Activated T-cell treated with anti-CD3 and anti-CD28 coated beads, Interleukin-2, amount 50 U/mL, for 72 hours (primary cell): Measurements from ENCODE around the gene STMND1. TPM values are rescaled to one million over a fixed set of nuclear protein-coding genes. Genes with fewer than 3 reads are reported as not detected.
"Not testable (repeated sequence)": the region's sequence is repeated elsewhere in the genome, so short reads cannot be mapped to it uniquely, and the experiment has no call there.

ENCODE experiments used
- ATAC-seq, 2 donors: fragments of 150-1000 bp; cut with Tn5 transposase; replicated peaks in 1 of 2; 2 replicates each; pipeline ENCODE4 v1.10.0; 2021; ENCODE audit warnings: moderate library complexity in 2 of 2, mild to moderate bottlenecking in 1 of 2
- DNase-seq, 2 donors: peaks; one replicate each; pipeline ENCODE4 v3.0.0; 2021 to 2022; ENCODE audit warnings: mixed read lengths in 1 of 2
- H3K27ac Mint-ChIP-seq: one replicate; pipeline ENCODE4 v1.8.0; 2022; ENCODE audit warnings: mild to moderate bottlenecking, moderate library complexity, mixed read lengths
- H3K27me3 Mint-ChIP-seq: one replicate; pipeline ENCODE4 v1.8.0; 2022; ENCODE audit warnings: low read depth, mixed read lengths
- H3K36me3 Mint-ChIP-seq, 2 donors: one replicate each; pipeline ENCODE4 v1.8.0; 2022; ENCODE audit warnings: mixed read lengths in 2 of 2, mild to moderate bottlenecking in 1 of 2; ENCODE audit not compliant: insufficient read depth in 2 of 2
- H3K4me1 Mint-ChIP-seq: one replicate; pipeline ENCODE4 v1.8.0; 2022; ENCODE audit warnings: low read depth, mixed read lengths
- H3K4me3 Mint-ChIP-seq, 2 donors: one replicate each; pipeline ENCODE4 v1.8.0; 2022; ENCODE audit warnings: mild to moderate bottlenecking in 2 of 2, mixed read lengths in 2 of 2, moderate library complexity in 2 of 2
- H3K9me3 Mint-ChIP-seq, 2 donors: one replicate each; pipeline ENCODE4 v1.8.0; 2022; ENCODE audit warnings: mixed read lengths in 2 of 2
- total RNA-seq, 2 donors: library from RNA; stranded (reverse); gene quantifications; one replicate each; pipeline ENCODE4 v1.2.3, GENCODE V29; 2022

The STMND1 gene
- total RNA-seq: not detected

DNA sequence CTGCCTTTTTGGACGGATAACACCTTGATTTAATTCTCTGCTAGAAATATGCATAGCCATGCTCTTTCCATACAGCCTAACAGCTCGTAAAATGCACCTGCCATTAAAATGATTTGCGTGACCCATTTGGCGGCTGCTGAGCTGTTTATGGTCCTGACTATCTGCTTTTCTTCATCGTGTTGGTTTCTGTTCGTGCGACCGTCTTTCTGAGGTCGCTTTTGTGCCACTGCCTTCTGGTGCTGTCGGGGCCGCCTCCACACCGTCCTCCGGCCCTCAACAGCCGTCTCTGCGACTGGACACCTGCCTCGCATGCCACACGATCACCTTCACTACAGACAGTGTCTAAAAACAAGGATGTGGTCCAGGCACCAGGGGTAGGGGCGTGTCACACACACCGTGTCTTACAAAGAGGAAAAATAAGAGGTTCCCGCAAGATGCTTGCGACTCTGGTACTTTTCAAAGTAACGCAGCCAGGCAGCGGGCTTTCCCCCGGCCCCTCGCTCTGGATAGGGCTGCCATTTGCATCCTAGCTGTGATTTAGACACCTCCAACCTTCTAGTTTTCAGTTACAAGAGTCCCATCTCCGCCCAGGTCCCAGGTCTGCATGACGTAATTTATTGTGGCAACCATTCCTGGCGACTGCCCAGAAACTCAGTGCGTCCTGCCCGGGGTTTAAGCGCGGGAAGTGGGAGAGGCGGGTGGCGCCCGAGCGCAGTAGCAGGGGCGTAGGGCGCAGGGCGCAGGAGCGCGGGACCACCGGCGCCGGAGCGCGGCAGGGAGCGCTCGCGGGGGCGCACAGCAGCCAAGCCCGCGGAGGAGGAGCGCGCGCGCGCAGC lies at the start of gene STMND1:
TSS of gene STMND1 (plus strand) at position 629 of the 836 bp plus-strand sequence. CDS start 208 bp downstream, outside the sequence.
- peaks cover 0 to 2% of the 10 kb centered on the region in 2 donors for H3K9me3 Mint-ChIP-seq
- peak in 1 of 2 donors; percentile 8 for DNase-seq
- H3K27me3 Mint-ChIP-seq: peaks cover 74% of the 10 kb centered on the region
- H3K36me3 Mint-ChIP-seq: no peaks in the 10 kb centered on the region
- peak; percentile 56 to 58 for ATAC-seq
- peaks cover 7% of the 10 kb centered on the region for H3K4me1 Mint-ChIP-seq
- H3K4me3 Mint-ChIP-seq: peak within 1 kb of the TSS; percentile 63 to 81
- no peak within 1 kb of the TSS for H3K27ac Mint-ChIP-seq

- peaks cover 12% of the 10 kb centered on the region for H3K27me3 Mint-ChIP-seq
- no peaks in the 10 kb centered on the region for H3K4me1 Mint-ChIP-seq
- H3K36me3 Mint-ChIP-seq: no peaks in the 10 kb centered on the region
- H3K27ac Mint-ChIP-seq: no peak overlapping the region
- no peaks in the 10 kb centered on the region for H3K9me3 Mint-ChIP-seq
- DNase-seq: no peak
- H3K4me3 Mint-ChIP-seq: no peak overlapping the region
- no peak for ATAC-seq
Measured at GRCh38 chr6:17054647-17055046, 47.2 kb upstream of the STMND1 start.

- no peaks in the 10 kb centered on the region for H3K36me3 Mint-ChIP-seq
- no peak overlapping the region for H3K4me3 Mint-ChIP-seq
- H3K4me1 Mint-ChIP-seq: no peaks in the 10 kb centered on the region
- DNase-seq (no peak), ATAC-seq (no peak)
- H3K27me3 Mint-ChIP-seq: peaks cover 14% of the 10 kb centered on the region
- H3K27ac Mint-ChIP-seq: no peak overlapping the region
- H3K9me3 Mint-ChIP-seq: no peaks in the 10 kb centered on the region
Measured at GRCh38 chr6:17057322-17057721, 44.5 kb upstream of the STMND1 start.

DNA sequence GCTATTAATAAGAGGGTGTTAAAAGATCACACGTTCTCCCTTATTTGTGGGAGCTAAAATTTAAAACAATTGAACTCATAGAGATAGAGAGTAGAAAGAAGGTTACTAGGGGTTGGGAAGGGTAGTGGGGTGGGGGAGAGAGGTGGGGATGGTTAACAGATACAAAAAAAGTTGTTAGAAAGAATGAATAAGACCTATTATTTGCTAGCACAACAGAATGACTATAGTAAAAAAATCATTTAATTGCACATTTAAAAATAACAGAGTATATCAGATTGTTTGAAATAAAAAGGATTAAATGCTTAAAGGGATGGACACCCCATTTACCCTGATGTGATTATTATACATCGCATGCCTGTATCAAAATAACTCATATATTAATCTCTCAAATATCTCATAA lies 43.3 kb upstream of the STMND1 start:
- no peak overlapping the region for H3K27ac Mint-ChIP-seq

DNA sequence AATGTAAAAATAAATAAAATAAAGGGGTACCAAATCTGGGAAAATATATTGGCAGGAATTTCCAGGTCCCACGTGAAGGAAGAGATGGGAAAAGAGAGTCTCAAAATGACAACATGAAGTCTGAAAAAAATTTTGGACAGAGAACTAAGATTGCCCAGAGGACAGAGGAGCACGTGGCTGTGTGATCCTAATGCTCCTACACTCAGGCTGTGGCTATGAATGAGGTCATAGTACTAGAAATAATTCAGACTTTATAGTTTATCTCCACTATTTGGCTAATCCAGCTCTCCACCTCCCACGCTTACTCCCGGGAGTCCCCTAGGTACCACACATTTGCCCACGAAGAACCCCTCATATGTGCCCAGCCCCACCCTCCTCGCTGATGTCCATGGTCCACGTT lies 42.8 kb upstream of the STMND1 start:
- H3K4me1 Mint-ChIP-seq: no peaks in the 10 kb centered on the region
- no peak overlapping the region for H3K27ac Mint-ChIP-seq
- no peaks in the 10 kb centered on the region for H3K9me3 Mint-ChIP-seq
- H3K27me3 Mint-ChIP-seq: peaks cover 14% of the 10 kb centered on the region
- ATAC-seq (no peak), DNase-seq (no peak)
- H3K4me3 Mint-ChIP-seq: no peak overlapping the region
- no peaks in the 10 kb centered on the region for H3K36me3 Mint-ChIP-seq

More for the DNA sequence above, 43.3 kb upstream of the STMND1 start:
- no peaks in the 10 kb centered on the region for H3K4me1 Mint-ChIP-seq
- ATAC-seq (no peak), DNase-seq (no peak)
- H3K9me3 Mint-ChIP-seq: no peaks in the 10 kb centered on the region
- H3K4me3 Mint-ChIP-seq: no peak overlapping the region
- peaks cover 14% of the 10 kb centered on the region for H3K27me3 Mint-ChIP-seq
- no peaks in the 10 kb centered on the region for H3K36me3 Mint-ChIP-seq

DNA sequence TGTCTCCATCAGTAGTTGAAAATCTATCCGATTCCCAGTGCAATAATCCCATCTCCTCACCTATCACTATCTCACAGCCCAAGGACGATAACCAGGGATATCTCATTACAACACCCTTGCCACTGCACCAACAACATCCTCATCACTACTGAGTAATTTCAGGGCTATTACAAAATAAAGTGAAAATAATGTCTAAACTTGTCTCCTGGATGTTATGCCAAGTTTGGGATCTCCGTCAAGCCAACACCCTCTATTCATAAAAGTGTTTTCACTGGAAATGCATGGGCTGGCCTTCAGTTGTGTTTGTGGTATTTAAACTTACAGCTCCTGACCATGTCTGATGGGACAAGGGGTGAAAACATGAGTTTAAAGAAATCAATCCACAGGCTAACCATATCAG lies 42.0 kb upstream of the STMND1 start:
- H3K36me3 Mint-ChIP-seq: no peaks in the 10 kb centered on the region
- H3K4me3 Mint-ChIP-seq: no peak overlapping the region
- no peaks in the 10 kb centered on the region for H3K4me1 Mint-ChIP-seq
- ATAC-seq (no peak), DNase-seq (no peak)
- H3K27me3 Mint-ChIP-seq: peaks cover 14% of the 10 kb centered on the region
- H3K9me3 Mint-ChIP-seq: no peaks in the 10 kb centered on the region
- H3K27ac Mint-ChIP-seq: no peak overlapping the region

- Mint-ChIP-seq H3K9me3 (no peaks in the 10 kb centered on the region), H3K4me3 (no peak overlapping the region), H3K4me1 (no peaks in the 10 kb centered on the region), H3K27me3 (peaks cover 19% of the 10 kb centered on the region), H3K36me3 (no peaks in the 10 kb centered on the region), H3K27ac (no peak overlapping the region)
- DNase-seq: no peak
- ATAC-seq: no peak
Measured at GRCh38 chr6:17061097-17061496, 40.8 kb upstream of the STMND1 start.

DNA sequence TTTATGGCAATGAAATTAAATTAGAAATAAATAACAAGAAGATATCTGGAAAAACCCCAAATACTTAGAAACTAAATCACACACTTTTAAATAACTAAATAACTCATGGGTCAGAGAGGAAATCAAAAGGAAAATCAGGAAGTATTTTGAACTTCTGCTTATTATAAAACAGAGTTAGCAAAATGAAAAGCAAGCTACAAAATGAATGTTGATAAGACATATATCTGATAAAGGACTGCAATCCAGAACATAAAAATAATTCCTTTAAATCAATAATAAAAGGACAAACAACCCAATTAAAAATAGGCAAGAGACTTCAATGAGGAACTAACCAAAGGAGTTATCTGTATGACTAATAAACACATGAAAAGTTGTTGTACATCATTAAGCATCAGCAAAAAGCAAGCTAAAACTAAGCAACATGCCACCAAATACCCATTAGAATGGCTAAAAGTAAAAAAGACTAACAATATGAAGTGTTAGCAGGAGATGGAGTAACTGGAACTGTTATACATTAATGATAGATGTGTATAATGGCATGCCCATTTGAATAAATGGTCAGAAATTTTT lies 38.9 kb upstream of the STMND1 start:
- Mint-ChIP-seq H3K27me3 (peaks cover 20% of the 10 kb centered on the region), H3K36me3 (no peaks in the 10 kb centered on the region)

DNA sequence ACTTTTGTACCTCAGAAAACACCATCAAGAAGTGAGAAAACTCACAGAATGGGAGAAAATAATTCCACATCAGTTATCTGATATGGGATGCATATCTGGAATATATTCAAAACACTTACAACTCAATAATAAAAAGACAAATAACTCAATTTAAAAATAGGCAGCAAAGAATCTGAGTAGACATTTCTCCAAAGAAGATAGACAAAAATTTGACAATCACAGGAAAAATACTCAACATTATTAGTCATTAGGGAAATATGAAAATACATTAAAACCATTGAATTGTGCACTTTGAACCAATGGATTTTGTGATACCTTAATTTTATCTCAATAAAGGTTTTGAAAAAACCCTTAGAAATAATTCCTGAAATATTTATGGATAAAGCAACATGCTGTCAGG lies 36.9 kb upstream of the STMND1 start:
- ATAC-seq: no peak
- Mint-ChIP-seq H3K27me3 (peaks cover 10% of the 10 kb centered on the region), H3K27ac (no peak overlapping the region), H3K36me3 (peaks cover 4 to 6% of the 10 kb centered on the region in 2 donors), H3K4me3 (no peak overlapping the region), H3K4me1 (no peaks in the 10 kb centered on the region), H3K9me3 (peaks cover 5 to 8% of the 10 kb centered on the region in 2 donors)
- DNase-seq: no peak

More for the DNA sequence above, 38.9 kb upstream of the STMND1 start:
- no peak for ATAC-seq
- DNase-seq: no peak
- H3K4me1 Mint-ChIP-seq: no peaks in the 10 kb centered on the region
- peaks cover 0 to 3% of the 10 kb centered on the region in 2 donors for H3K9me3 Mint-ChIP-seq
- H3K4me3 Mint-ChIP-seq: no peak overlapping the region
- no peak overlapping the region for H3K27ac Mint-ChIP-seq

- Mint-ChIP-seq H3K27ac (no peak overlapping the region), H3K9me3 (peaks cover 10 to 11% of the 10 kb centered on the region in 2 donors), H3K36me3 (peaks cover 4 to 6% of the 10 kb centered on the region in 2 donors), H3K27me3 (peaks cover 17% of the 10 kb centered on the region), H3K4me1 (no peaks in the 10 kb centered on the region), H3K4me3 (no peak overlapping the region)
- no peak for ATAC-seq
- DNase-seq: no peak
Measured at GRCh38 chr6:17066610-17067009, 35.2 kb upstream of the STMND1 start.

- H3K4me3 Mint-ChIP-seq, DNase-seq, H3K36me3 Mint-ChIP-seq, H3K27ac Mint-ChIP-seq, ATAC-seq, H3K4me1 Mint-ChIP-seq: not testable (repeated sequence)
- Mint-ChIP-seq H3K27me3 (peaks cover 25% of the 10 kb centered on the region), H3K9me3 (peaks cover 11% of the 10 kb centered on the region in 2 donors)
Measured at GRCh38 chr6:17068972-17069371, 32.9 kb upstream of the STMND1 start.

- not testable (repeated sequence) for H3K36me3 Mint-ChIP-seq, DNase-seq, H3K27ac Mint-ChIP-seq, H3K4me3 Mint-ChIP-seq, ATAC-seq, H3K4me1 Mint-ChIP-seq
- peaks cover 36% of the 10 kb centered on the region for H3K27me3 Mint-ChIP-seq
- H3K9me3 Mint-ChIP-seq: peaks cover 14 to 16% of the 10 kb centered on the region in 2 donors
Measured at GRCh38 chr6:17070400-17070799, 31.4 kb upstream of the STMND1 start.

DNA sequence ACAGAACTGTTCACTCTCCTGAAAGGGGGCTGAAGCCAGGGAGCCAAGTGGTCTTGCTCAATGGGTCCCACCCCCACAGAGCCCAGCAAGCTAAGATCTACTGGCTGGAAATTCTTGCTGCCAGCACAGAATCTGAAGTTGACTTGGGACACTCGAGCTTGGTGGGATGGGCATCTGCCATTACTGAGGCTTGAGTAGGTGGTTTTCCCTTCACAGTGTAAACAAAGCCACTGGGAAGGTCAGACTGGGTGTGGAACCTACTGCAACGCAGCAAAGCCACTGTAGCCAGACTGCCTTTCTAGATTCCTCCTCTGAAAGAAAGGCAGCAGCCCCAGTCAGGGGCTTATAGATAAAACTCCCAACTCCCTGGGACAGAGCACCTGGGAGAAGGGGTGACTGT lies 28.3 kb upstream of the STMND1 start:
- H3K27ac Mint-ChIP-seq, ATAC-seq, H3K4me3 Mint-ChIP-seq, H3K4me1 Mint-ChIP-seq, DNase-seq: not testable (repeated sequence)
- peaks cover 30% of the 10 kb centered on the region for H3K27me3 Mint-ChIP-seq
- H3K9me3 Mint-ChIP-seq: peaks cover 19 to 20% of the 10 kb centered on the region in 2 donors
- H3K36me3 Mint-ChIP-seq: peaks cover 8 to 13% of the 10 kb centered on the region in 2 donors
